HG03097 (cell line): Measurements from ENCODE around the gene ANKMY2.

Source experiments
- ATAC-seq: cut with Tn5 transposase; IDR thresholded peaks from one replicate; pipeline ENCODE4 v1.9.1; 2021; ENCODE audit not compliant: unreplicated experiment, low FRiP score

The ANKMY2 gene

DNA sequence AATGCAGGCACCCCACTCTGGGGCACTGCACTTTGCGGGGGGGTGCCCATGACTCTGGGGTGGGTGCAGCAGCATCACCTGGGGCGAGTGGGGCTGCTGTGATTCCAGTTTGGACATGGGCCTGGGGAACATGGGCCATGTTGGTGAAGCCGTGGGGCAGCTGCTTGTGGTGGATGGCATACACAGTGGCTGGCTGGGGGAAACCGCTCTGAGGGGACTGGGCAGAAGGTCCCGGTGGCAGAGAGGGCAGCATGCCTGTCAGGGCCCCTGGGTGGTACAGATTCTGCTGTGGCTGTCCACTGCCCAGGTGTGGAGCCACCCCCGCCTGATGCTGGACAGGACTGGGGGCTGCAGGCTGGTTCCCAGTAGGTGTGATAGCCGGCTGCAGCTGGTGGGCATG, 61.7 kb downstream of the ANKMY2 start:
- no peak for ATAC-seq

DNA sequence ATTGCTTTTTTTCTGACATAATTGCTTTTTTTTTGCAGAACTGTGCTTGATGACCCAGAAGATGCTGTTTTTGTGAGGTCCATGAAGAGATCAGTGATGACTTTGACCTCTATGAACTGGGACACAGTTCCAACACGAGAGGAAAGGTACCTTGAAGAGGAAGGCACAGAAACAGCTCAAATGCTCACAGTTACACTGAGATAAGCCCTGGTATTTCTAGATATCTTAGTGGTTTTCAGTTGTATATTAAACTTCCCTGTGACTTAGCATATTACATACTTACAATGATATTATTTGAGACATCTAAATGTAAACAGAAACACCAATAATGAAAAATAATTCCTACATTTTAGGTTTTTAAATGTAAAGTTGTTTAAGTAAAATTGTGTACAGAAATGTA, 64.3 kb downstream of the ANKMY2 start:
- ATAC-seq: no peak

DNA sequence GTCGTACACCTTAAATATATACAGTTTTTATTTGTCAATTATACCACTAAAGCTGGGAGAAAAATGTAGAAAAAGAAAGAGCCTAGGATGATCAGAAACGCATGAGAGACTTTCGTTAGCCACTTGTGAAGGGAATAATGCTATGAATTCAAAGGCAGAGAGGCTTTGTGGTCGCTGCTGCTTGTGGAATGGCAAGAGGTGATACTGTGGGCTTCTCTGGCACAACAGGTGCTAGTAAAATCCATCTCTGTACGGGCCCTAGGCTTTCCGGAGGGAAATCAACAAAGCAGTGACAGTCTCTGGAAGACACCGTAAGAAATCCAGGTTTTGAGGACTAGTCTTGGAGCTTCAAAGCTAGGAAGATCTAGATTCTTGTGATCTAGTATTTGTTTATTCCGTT, 66.3 kb downstream of the ANKMY2 start:
- no peak for ATAC-seq

DNA sequence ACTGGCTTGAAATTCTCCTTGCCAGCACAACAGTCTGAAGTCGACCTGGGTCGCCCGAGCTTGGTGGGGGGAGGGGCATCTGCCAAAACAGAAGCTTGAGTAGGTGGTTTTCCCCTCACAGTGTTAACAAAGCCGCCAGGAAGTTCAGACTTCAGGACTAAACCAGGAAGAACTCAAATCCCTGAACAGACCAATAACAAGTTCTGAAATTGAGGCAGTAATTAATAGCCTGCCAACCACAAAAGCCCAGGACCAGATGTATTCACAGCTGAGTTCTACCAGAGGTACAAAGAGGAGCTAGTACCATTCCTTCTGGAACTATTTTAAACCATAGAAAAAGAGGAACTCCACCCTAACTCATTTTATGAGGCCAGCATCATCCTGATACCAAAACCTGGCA, 73.6 kb downstream of the ANKMY2 start:
- no peak for ATAC-seq

DNA sequence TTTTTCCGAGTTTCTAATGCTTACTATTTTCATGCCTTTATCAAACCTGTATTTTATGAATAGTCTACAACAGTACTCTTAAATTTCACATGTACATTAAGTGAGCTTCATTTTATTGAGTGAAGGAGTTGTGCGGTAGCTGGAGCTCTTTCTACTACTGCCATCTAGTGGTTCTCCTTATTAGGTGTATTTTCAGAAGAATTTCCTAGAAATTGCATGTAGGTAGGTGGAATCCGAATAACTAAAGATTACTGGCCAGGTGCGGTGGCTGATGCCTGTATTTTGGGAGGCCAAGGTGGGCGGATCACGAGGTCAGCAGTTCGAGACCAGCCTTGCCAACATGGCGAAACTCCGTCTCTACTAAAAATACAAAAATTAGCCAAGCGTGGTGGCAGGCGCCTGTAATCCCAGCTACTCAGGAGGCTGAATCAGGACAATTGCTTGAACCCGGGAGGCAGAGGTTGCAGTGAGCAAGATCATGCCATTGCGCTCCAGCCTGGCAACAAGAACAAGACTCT, 80.6 kb downstream of the ANKMY2 start:
- ATAC-seq: peak; percentile 41

DNA sequence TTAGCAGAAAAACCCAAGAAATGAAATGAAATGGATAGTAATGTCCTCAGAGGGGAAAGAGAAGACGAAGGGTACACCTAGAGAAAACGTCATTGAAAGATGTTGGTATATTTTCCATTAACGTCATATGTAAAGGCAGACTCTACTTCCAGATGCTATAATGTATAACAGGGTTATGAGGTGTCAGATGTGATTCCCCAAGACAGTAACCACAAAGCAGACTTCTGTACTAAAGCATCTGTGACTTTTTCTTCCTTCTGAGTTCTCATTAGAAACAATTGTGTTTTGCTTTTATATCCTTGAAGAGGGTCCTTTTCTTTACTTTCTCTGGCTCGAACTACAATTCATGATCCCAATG, 81.6 kb downstream of the ANKMY2 start:
- ATAC-seq: peak; percentile 51

DNA sequence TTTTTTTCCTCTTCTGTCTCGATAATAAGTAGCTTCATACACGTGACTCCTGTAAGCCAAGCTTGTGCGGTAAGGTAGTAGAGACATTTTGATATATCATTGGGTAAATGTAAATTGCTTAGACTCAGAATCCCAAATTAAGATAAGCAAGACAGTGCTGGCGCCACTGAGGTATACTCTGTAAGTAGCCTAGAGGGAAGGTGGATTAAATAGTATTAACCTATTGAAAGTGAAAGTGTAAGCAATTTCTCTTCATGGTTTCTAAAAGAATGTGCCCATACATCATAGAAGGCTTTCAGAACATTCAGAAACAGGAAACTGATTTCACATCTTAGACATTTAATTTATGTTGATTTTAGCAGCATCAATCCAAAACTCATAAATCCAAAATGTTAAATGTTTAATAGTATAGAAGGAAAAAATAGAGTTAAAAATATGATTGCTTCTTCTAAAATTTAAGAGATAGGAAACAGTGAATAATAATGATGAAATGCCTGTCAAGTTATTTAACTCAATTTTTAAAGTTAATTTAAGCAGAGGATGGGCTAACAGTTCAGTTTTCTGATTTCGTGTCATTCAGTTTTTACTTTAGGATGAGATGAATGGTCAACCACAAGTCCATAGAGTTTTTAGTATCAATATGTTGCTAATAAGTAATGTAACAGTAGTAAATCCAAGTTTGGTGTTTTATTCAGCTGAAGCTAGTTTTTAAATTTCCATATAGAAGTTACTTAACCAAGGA, 82.1 kb downstream of the ANKMY2 start:
- ATAC-seq: peak; percentile 82

DNA sequence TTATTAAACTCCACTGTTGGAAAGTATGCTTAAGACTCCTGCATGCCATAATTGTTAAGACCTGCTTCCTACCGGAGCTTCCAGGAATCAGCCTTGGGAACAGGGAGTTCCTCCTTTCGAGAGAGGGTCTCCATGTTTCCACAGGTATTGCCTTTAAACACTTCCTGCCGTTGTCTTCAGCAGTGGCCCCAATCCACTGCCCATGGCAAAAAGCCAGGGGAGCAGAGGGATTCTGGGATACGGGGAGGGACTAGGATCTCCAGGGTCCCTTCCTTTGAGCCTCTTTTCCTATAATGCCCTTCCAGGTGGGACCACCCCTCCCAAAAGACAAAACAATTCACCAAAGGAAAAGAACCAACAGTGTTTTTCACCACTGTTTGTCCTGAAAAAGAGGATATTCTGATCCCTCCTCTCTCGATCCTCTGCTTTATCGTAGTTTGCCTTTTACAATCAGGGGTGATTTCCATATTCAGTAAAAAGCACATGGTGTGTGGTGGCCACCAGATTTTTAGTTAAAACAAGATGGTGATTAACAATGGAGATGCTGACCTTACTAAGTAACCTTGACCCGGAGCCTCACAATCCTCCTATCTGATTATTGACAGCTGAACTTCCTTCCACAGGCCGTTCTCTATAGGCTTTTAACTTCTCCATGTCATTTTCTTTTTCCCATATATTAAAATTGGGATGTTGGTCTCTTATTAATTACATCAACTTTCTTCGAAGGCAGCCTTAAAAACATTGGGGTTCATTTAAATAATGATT, 82.9 kb downstream of the ANKMY2 start:
- no peak for ATAC-seq

DNA sequence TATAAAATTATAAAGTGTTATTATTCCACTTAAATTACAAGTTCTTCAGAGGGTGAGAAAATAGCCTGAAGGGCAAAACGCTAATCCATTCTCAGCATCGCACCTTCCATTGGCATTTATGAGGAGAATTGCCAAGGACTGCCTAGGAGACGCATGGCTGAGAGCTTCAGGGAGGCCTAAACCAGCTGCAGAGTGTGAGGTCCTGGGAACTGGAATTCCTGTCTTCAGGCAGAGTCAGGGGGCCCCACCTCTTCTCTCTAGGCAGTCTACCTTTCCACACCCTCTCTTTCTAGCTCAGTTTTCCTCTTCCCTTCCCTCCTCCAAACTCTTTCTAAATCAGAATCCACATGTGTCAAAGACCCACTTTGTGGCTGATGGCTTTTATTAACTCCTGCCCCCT, 83.6 kb downstream of the ANKMY2 start:
- ATAC-seq: no peak

DNA sequence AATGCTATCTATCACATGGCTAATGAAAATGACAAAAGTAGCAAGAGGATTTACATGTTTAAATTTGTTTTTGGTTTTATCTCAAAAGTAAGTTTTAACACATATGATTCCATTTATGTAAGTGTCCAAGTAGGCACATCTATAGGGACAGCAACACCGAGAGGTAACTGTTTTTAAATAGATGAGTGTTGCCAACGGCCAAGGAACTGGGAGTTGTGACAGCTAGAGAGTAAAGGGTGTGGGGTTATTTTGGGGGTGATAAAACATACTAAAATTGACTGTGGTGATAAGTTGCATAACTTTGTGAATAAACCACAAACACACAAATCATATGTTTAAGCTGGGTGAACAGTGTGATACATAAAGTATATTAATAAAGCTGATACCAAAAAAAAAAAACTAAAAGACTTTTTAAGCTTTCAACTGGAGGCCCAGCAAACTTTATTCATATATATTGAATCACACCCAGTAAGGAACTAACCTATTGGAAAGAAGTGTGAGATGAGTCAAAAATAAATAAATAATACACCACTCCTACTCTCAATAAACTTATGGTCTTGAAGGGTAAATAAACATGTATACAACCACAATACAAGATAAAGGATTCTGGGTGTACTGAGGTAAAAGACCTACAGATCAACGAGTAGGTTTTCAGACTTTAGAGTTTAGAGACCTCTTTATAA, 85.9 kb downstream of the ANKMY2 start:
- ATAC-seq: no peak

DNA sequence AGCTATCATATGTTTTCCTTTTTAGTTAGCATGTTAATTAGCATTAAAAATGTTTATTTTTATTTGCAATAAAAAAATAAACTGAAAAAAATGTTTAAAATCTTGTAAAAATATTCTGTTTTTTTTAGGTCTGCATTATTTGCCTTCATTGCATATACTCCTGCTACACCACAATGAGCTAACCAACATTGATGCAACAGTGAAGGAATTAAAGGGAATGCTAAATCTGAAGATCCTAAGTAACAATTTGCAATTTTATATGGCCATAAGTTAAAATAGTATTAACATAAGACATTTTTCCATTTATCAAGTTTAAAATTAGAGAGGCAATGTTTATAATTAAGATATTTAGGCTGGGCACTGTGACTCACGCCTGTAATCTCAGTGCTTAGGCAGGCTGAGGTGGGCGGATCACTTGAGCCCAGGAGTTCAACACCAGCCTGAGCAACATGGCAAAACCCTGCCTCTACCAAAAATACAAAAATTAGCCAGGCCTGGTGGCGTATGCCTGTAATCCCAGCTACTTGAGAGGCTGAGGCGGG, 86.7 kb downstream of the ANKMY2 start:
- ATAC-seq: no peak

DNA sequence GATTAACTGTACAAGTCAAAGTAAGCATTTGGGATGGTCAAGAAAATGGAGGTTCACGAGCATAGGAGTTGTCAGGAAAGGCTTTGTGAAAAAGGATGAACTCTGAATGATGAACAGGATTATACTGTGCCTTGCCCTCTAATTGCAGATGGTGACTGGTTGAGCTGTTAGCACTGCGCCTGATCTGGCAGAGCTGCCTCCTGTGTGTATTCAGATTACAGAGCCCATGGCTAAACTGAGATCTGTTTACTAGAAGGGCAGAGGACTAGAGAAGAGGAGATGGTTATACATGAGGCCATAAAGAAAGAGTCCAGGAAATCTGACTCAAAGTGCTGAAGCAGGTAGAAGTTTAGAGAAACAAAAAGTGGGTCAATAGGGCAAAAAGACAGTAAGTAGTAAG, 89.2 kb downstream of the ANKMY2 start:
- no peak for ATAC-seq

DNA sequence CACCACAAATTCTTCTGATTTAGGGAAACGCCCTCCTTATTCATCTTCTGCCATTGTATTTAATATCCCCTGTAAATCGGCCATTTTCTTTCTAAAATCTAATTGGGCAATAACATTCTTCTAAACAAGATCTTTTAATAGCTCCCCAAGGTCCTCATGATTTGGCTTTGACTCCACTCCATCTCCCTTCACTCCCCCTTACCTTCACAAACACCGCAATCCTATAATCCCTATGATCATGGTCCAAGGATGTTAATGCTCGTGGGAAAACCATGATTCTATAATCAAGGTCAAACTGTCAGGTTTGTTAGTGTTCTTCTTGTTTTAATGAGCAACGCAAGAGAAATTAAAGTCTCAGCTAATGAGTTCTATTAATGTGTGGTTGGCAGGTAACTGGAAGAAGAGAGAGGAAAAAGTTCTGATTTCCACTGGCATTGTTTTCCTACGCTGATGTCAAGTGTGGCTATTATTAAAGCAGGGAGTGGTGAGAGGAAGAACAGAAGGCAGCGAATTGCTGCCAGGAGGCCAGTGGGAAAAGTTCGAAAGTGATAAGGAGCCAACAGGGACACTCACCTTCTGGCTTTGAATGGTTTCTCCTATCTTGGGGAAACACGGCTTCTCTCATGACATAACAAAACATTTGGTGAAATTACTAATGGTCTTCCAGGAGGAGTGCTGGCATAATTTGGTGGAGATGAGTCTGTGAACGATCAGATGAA, 90.9 kb downstream of the ANKMY2 start:
- ATAC-seq: no peak

DNA sequence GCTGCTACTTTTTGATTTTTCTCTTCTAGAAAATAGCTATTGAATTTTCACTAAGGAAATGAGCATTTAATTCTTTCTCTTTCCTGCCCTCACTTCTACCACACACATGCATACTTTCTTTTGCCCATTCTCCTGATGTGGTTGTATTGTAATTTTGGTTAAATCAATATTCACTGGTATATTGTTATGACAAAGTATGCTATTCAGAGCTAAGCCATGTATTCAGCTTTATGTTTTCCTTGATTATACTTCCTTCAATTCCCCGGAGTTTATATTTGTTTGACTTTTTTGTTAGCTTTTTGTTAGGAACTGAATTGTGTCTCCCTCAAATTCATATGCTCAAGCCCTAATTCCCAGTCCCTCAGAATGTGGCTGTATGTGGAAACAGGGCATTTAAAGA, 94.9 kb downstream of the ANKMY2 start:
- no peak for ATAC-seq
